HG02763 (cell line): Measurements from ENCODE around the gene UVRAG.

Source experiments
- ATAC-seq: cut with Tn5 transposase; IDR thresholded peaks from one replicate; pipeline ENCODE4 v1.9.1; 2021; ENCODE audit warnings: mild to moderate bottlenecking, moderate library complexity; ENCODE audit not compliant: unreplicated experiment

The UVRAG gene

GRCh38 chr11:76086743-76087635 lies 272.0 kb downstream of the UVRAG start:
- ATAC-seq = no peak

- ATAC-seq = no peak
Observed at GRCh38 chr11:76087749-76088148, 272.7 kb downstream of the UVRAG start.

DNA sequence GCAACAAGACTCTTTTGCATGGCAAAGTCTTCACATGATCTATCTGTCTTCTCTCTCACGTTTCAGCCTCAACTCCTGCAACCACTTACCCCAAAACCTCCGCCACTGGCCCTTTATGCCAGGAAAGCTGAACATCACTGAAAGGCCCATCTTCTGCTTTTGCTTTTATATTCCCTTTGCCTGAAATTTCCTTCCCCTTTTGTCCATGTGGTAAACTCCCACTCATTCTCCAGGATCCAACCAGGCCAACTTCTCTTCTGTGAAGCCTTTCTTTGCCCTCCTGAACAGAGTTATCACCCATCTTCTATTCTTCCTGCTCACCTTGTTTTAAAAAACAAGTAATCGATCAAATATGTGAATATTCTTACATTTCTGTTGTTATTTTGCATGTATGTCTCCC lies 273.5 kb downstream of the UVRAG start:
- ATAC-seq = no peak

- ATAC-seq = no peak
Observed at GRCh38 chr11:76090174-76090573, 275.2 kb downstream of the UVRAG start.

DNA sequence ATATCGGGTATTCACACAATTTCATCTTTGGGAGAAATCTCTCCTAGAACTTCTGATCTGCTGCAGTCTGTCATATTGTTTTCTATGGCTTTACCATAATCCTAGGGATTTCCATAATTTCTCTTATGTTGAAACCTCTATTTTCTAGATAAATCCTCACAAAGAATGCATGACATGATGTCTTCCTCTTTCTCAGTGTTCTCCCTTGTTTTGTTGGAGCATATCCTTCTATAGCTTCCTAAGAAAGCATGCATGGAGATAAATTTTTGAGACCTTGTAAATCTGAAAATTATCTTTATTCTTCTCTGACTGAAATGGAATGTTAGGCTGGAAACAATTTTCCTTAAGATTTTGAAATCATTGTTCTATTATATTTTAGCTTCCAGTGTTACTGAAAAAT lies 275.8 kb downstream of the UVRAG start:
- ATAC-seq = no peak

GRCh38 chr11:76094740-76095139 lies 279.7 kb downstream of the UVRAG start:
- no peak for ATAC-seq

- ATAC-seq = no peak
Observed at GRCh38 chr11:76095891-76096290, 280.9 kb downstream of the UVRAG start.

GRCh38 chr11:76096552-76096951 lies 281.5 kb downstream of the UVRAG start:
- no peak for ATAC-seq

DNA sequence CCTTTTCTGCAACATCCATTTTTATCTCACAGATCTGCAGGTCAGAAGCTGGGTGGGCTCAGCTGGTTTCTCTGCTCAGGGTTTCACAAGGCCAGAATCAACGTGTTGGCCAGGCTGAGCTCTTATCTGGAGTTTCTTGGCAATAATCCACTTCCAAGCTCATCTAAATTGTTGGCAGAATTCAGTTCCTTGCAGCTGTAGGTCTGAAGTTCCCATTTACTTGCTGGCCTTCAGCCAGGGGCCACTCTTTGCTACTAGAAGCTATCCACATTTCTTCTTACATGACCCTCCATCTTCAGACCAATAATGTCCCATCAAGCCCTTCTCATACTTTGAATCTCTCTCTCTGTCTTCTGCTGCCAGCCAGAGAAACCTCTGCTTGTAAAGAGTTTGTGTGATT lies 287.8 kb downstream of the UVRAG start:
- ATAC-seq = no peak

GRCh38 chr11:76103460-76103859 lies 288.4 kb downstream of the UVRAG start:
- no peak for ATAC-seq

DNA sequence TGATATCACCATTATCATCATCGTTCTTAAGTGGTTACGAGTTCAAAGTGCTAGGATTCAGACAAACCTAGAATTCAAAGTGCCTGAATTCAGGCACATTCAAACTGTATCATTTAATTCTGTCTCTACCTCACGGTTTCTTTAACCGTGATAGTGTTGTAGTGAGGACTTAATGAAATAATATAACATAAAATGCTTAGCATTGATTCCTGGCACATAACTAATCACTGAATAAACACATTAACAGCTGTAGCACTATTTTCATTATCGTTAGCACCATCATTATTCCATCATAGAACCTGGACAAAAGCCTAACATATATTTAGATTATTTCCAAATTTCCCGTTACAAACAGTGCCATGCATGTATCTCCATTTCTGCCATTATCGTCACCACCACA lies 289.3 kb downstream of the UVRAG start:
- no peak for ATAC-seq

- no peak for ATAC-seq
Observed at GRCh38 chr11:76105637-76106036, 290.6 kb downstream of the UVRAG start.

DNA sequence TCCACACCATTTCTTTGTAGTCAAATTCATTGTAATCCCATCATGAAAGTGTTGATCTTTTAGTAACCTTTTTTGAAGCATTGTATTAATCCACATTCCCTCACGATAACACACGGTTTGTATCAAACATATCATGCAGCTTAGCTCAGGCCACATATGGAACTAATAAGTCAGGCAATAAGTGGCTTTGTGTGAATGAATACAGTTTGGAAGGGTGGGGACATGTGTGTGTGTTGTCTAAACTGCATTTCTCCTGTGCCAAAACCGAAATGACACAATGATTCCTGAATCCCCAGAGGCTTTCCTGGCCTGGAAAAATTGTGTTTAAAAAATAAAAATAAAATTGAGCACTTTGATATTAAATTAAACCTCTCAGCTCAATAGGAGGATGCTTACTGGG lies 293.0 kb downstream of the UVRAG start:
- no peak for ATAC-seq

DNA sequence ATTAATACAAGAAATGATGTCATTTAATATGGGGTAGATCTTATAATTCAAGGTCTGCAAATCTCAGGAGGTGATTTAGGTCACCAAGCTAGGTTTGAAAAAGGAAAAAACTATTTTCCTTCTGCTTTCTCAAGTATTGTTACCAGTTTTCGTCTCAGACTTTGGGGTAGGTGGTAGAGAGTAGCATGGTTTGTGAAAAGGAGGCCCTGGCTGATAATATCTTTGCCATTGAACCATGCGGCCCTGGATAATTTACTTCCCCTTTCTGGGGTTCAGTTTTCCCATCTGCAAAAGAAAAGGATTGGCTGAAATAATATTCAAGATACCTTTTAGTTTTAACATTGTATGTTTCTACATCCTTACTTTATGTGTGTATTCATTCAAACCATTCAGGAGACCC lies 299.2 kb downstream of the UVRAG start:
- no peak for ATAC-seq

DNA sequence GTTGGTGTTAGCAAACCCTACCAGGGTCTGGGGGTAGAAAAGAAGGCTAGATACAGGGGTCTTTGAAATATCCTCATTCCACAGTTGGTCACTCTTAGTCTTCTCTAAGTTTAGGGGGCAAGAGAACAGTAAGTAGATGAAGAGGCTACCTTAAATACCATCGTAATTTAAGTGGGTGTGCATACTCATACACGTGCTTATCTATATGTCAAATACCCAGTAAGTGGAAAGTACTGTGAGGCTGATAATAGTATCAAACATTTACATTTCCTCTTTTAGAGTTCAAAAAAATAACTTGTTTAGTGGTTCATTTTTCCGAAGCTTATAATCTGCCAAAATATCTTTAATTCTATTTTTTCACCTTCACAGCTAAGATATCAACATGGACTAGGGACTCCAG lies 300.5 kb downstream of the UVRAG start:
- ATAC-seq = no peak

- no peak for ATAC-seq
Observed at GRCh38 chr11:76119032-76119431, 304.0 kb downstream of the UVRAG start.

- no peak for ATAC-seq
Observed at GRCh38 chr11:76119779-76120178, 304.8 kb downstream of the UVRAG start.

GRCh38 chr11:76120513-76121101 lies 305.6 kb downstream of the UVRAG start:
- no peak for ATAC-seq

GRCh38 chr11:76123248-76123647 lies 308.2 kb downstream of the UVRAG start:
- no peak for ATAC-seq

DNA sequence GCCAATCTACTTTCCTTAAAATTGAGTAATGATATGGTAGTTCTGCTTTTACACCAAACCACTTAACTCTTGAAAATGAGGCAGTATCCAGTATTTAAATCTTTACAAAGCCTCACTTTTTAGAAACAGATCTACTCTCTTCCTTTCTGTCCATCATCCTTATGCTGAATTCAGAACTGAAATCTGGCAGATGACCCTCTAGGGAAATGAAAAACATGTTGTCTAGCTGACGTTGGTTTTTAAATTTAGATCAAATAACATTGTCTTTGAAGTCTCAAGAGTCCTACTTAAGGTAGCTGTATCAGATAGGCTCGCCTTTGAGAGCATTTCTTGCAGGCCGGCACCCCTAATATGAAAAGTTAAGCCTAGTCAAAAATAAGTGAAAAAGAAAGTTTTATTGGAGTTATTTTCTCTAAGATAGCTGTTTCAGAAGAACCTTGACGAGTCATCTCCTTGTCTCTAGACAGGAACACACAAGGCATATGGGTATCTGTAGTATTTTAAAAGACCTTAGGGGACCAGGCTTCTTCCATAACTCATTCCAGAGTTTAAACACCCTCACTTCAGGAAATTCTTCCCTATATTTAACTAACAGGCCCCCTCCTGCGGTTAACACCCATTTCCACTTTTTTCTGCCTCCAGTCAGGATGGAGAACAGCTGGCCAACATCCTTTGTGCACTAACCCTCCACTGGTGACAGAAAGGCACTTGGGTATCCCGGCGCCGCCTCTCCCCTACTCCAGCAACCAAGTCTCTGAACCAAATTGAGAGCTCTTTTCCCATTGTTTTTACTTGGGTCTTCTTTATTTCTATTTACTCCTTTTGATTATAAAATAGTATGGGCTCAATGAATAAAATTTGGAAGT lies 310.1 kb downstream of the UVRAG start:
- ATAC-seq = no peak

- ATAC-seq = no peak
Observed at GRCh38 chr11:76129729-76130128, 314.7 kb downstream of the UVRAG start.

DNA sequence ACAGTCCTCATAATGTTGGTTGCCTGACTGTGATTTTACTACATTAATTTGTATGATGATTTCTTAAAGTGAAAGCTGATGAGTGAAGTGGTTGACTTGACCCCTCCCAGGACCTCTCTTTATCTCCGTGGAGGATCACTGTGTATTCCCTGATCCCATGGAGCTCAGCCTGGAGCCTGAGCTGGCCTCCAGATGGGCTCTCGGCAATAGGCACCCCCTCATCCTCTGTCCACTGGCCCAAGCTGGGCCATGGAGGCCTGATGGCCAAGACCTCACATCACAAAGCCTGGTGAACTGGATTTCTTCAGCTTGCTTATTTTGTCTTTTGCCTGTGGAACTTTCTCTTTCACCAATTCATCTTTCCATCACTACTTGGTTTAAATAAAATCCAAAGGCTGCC lies 316.1 kb downstream of the UVRAG start:
- ATAC-seq = no peak
